GM19025 (cell line): ENCODE data around the gene TUBGCP5.
"Not testable (repeated sequence)": the region's sequence is repeated elsewhere in the genome, so short reads cannot be mapped to it uniquely, and the experiment has no call there.

Source experiments
- ATAC-seq: cut with Tn5 transposase; IDR thresholded peaks from one replicate; pipeline ENCODE4 v1.9.1; 2021; ENCODE audit warnings: mild to moderate bottlenecking, low read depth, moderate library complexity; ENCODE audit not compliant: unreplicated experiment

TUBGCP5 gene

DNA sequence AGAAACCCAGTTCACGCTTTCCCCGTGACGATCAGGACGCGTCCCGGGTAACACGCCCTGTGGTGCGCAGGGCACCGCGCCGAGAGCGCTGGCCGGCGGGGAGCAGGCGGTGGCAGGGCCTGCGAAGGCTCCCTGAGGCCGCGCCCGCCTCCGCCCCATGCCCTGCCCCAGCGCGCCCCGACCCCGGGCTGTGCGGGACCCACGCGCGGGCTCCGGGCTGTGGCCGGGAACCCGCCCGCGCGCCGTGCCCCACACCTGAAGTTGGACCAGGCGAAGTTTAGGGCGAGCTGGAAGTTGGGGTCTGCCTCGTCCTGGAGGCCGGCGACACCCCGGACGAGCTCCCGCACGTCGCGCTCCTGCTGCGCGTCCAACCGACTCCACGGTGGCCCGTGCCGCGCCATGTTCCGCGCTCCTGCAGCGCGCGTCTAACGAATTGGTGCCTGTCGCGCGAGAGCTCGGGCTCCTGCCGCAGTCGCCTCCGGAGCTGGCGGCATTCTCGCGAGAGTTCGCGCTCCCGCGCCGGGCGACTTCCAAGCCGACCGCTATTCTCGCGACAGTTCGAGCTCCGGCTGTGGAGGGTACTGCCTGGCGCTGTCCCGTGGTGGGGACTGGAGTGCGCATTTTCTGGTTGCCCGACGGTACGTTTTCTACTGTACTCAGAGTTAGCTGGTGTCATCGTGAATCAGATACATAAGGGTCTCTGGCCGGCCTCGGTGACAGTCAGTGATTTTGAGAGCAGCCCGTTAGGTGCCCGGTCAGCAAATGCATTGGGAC, at the start of gene TUBGCP5:
Gene TUBGCP5, minus strand, starts transcription at position 427 of the 774 bp plus-strand sequence. Its CDS starts 26 bp downstream, at position 401.
- peak; percentile 83 for ATAC-seq

- no peak for ATAC-seq
Measured at GRCh38 chr15:23083115-23083514, 43.7 kb upstream of the TUBGCP5 start.

DNA sequence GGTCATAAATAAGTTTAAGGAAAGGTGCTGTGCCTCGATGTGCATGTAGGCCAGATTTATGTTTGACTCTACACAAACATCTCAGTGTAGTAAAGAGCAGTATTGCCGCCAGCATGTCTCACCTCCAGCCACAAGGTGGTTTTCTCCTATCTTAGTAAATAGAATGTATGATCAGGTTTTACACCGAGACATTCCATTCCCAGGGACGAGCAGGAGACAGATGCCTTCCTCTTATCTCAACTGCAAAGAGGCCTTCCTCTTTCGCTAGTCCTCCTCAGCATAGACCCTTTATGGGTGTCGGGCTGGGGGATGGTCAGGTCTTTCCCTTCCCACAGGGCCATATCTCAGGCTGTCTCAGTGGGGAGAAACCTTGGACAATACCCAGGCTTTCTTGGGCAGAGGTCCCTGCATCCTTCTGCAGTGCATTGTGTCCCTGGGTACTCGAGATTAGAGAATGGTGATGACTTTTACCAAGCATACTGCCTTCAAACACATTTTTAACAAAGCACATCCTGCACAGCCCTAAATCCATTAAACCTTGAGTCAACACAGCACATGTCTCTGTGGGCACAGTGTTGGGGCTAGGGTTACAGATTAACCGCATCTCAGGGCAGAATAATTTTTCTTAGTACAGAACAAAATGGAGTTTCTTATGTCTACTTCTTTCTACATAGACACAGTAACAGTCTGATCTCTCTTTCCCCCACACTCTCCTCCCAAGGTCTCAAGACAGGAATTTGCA, 42.8 kb upstream of the TUBGCP5 start:
- ATAC-seq: not testable (repeated sequence)

DNA sequence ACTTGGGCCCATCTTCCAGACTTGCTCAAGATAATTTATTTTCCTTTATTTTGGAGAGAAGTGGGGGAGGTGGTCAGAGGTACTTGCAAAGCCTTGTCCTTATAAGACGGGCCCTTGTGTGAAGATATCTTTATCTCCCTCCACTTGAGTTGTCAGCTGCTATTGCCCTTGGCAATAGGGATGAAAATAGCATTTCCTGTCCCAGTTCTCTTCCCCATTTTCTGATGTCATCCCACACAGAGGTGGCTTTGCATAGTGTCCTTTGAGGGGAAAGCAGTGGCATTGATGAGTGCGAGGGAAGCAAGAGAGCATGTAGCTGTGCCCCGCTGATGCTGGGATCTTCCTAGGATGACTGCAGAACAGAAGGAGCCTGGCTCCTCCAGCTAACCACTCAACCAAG, 41.9 kb upstream of the TUBGCP5 start:
- ATAC-seq: no peak

GRCh38 chr15:23079766-23080165, 40.4 kb upstream of the TUBGCP5 start:
- ATAC-seq: no peak

DNA sequence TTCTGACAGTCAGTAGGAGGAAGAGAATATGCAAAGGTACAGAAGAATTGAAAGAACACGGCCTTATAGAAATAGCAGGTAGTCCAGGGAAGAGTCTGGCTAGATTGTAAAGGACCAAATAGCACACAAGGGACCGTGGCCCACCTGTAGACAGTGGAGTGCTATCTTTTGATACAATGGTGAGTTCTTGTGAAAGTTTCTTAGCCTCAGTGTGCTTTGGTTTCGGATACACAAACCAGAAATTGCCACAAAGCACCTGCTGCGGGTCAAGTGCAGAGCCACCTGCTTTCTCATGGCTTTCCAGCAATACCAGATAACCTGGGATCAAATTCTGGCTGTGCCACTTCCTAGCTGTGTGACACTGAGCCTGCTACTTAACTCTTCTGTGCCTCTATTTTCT, 36.6 kb upstream of the TUBGCP5 start:
- ATAC-seq: no peak

DNA sequence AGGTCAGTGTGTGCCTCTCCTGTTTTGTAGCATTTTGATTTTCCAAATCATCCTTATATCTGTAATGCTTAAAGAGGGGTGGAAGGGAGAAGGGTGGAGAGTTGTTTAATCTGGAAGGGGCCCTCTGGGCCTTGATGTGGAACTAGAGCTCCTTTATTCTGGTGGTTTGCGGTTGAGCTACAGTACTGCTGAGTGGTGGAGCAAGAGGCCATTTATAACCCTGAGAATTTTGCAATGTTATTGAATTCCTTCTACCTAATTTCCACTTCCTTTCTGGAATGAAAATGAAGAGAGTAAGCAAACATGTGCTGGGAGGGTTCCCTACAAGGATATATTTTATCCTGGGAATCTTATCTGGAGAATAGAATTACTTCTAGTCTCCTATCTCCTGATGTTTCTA, 35.3 kb upstream of the TUBGCP5 start:
- ATAC-seq: no peak

DNA sequence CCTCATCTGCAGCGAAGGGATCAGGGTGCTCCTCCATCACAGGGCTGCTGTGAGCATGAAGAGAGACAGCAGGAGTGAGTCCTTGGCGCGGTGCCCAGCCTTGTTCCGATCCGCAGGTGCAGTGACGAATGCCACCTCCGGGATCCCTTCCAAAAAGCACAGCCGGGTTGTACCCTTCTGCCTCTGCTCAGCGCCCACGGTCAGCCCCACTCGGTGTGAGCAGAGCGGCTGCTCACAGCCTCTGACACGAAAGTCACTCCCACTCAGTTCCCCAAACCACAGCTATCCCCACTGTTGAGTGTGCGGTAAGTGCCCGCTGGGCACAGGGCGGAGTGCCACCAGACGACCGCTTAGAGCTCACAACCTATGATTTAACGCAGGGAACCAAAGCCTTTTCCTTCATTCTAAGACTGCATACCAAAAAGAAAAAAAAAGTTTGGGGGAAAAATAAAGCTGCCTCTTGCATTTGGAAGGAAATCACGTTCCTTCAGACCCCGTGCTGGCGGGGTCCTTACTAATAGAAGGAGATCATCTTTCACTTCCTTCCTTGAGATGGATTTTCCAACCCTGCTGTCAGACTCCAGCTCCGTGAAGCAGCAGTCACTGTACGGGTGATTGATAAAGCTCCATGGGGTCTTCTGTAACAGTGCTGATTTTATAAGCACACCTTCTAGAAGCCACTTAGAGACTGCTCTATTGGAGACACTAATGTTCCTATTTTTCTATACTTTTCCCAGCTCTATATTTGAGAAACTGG, 34.7 kb upstream of the TUBGCP5 start:
- no peak for ATAC-seq

DNA sequence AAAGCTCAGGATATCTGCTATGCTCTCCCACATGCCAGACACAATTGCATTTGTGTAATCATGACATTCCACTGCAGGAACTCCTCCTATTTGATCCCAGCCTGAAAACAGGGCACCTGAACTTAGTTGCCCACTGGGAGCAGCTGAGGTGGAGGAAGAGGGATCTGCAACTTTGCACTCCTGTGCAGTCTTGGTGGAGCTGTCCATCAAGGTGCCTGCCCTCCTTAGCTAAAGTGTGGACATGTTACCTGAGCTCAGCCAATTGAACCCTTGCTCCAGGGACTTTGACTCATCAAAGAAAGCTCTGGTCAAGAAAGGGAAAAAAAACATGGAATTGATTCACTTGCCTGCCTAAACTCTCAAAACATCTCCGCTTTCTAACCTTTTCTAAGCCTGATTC, 33.3 kb upstream of the TUBGCP5 start:
- no peak for ATAC-seq

DNA sequence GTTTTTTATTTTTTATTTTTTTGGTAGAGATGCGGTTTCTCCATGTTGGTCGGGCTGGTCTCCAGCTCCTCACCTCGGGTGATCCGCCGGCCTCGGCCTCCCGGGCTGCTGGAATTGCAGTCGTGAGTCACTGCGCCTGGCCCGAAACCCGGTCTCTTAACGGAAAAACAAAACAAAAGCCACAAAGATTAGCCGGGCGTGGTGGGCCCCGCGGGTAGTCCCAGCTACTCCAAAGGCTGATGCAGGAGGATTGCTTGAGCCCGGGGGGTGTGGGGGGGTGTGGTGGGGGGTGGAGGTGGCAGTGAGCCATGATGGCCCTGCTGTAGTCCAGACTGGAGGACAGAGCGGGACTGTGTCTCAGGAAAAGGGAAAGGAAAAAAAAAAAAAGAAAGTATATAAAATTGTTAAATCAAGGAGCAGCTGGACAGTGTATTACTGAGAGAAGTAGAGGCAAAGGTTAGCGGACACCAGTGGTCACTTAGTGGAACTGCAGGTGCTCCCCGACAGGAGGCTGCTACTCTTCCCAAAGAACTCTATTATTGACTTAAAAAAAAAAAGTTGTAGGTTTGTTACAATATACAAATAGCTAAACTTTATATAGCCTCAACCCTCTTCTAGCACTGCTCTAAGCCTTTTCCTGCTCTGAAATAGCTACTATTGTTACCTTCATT, 30.3 kb upstream of the TUBGCP5 start:
- no peak for ATAC-seq

GRCh38 chr15:23067416-23067815, 28.0 kb upstream of the TUBGCP5 start:
- no peak for ATAC-seq

DNA sequence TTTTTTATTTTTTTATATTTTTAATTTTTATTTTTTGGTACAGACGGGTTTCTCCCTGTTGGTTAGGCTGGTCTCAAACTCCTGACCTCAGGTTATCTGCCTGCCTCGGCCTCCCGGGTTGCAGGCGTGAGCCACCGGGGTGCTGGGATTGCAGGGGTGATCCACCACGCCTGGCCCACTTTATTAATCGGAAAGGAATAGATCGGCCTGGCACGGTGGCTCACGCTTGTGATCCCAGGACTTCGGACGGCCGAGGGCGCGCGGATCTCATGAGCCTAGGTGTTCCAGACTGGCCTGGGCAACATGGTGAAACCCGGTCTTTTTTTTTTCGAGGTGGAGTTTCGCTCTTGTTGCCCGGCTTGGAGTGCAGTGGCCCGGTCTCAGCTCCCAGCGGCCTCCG, 26.5 kb upstream of the TUBGCP5 start:
- ATAC-seq: no peak

DNA sequence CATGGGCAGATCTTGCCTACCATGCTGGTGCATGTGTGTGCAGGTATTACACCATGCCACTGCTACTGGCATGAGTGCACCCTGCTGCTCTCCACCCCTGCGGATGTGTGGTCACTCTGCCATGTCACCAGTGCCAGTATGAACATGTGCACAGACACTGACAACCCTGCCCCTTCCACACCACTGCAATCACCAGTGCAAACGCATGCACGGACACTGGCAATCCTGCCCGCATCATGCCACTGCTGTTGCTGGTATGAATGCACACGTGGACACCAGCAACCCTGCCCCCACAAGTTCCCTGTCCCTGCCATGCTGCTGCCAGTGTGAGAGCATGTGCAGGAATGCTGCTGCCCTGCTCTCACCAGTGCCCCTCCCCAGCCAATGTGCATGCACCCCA, 24.8 kb upstream of the TUBGCP5 start:
- no peak for ATAC-seq

GRCh38 chr15:23057707-23058106, 18.3 kb upstream of the TUBGCP5 start:
- ATAC-seq: no peak

- no peak for ATAC-seq
Measured at GRCh38 chr15:23055316-23055715, 15.9 kb upstream of the TUBGCP5 start.

DNA sequence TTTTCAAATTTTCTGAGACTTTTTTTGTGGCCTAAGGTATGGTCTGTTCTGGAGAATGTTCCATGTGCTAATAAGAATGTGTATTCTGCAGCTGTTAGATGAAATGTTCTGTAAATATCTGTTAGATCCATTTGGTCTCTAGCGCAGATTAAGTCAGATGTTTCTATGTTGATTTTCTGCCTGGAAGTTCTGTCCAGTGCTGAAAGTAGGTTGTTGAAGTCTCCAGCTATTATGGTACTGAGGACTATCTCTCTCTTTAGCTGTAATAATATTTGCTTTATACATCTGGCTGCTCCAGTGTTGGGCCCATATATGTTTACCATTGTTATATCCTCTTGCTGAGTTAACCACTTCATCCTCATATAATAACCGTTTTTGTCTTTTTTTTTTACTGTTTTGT, 13.2 kb upstream of the TUBGCP5 start:
- no peak for ATAC-seq

GRCh38 chr15:23050708-23051107, 11.3 kb upstream of the TUBGCP5 start:
- no peak for ATAC-seq

DNA sequence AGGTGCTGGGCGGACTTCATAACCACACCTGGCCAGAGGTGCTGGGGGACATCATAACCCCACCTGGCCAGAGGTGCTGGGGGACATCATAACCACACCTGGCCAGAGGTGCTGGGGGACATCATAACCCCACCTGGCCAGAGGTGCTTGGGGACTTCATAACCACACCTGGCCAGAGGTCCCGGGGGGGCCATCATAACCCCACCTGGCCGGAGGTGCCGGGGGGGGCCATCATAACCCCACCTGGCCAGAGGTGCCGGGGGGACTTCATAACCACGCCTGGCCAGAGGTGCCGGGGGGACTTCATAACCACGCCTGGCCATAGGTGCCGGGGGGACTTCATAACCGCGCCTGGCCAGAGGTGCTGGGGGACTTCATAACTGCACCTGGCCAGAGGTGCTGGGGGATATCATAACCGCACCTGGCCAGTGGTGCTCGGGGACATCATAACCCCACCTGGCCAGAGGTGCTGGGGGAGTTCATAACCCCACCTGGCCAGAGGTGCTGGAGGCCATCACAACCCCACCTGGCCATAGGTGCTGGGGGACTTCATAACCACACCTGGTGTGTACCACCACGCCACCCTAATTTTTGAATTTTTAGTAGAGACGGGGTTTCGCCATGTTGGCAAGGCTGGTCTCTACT, 10.7 kb upstream of the TUBGCP5 start:
- no peak for ATAC-seq

- ATAC-seq: not testable (repeated sequence)
Measured at GRCh38 chr15:23048572-23049282, 9.4 kb upstream of the TUBGCP5 start.

DNA sequence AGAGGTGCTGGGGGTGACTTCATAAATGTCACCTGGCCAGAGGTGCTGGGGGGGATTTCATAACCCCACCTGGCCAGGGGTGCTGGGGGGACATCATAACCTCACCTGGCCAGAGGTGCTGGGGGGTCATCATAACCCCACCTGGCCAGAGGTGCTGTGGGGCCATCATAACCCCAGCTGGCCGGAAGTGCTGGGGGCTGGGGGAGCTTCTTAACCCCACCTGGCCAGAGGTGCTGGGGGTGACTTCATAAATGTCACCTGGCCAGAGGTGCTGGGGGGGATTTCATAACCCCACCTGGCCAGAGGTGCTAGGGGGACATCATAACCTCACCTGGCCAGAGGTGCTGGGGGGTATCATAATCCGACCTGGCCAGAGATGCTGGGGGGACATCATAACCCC, 4.6 kb upstream of the TUBGCP5 start:
- not testable (repeated sequence) for ATAC-seq
